HG03460 (cell line): Measurements from ENCODE around the gene PKP4.

Source experiments
- ATAC-seq: cut with Tn5 transposase; IDR thresholded peaks from one replicate; pipeline ENCODE4 v1.9.1; 2021; ENCODE audit not compliant: unreplicated experiment

PKP4 gene

DNA sequence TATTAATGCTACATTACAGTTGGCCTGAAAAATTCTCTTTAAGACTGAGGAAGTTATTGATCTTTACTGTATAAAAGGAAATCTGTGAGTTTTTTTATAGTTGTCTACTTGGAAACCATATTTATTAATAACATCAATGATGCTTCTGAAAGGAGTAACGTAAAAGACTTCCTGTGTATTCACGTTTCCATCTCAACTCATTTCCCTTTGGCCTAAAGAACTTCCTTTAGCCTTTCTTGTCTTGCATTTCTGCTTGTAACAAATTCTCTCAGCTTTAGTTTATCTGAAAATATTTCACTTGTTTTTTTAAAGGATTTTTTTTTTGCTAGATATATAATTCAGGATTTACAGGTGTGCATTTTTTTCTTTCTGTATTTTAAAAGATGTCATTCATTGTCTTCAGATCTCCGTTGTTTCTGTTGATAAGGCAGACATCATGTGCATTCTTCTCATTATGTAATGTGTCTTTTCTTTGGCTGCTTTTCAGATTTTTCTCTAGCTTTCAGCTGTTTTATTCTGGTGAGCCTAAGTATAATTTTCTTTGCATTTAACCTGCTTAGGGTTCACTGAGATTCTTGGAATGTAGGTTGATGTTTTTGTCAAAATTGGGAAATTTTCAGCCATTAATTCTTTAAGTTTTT lies 179.3 kb downstream of the PKP4 start:
- no peak for ATAC-seq

DNA sequence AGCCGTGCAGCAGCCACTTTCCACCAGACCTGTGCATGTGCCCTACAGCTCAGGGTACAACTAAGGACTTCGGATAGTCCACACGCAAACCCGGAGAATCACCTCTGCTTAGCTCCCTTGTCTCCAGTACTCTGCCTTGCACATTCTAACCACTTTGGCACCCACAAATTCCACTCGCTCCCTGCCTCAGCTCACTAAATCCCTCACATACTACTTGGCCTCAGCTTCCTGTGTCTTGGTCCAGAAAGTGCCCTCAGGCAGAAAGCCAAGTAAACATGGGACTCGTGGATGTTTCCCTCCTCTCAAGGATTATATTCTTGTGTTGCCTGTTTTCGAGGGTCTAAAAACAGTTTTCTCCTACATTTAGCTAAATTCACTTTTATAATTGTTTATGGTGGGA lies 180.6 kb downstream of the PKP4 start:
- ATAC-seq = no peak

DNA sequence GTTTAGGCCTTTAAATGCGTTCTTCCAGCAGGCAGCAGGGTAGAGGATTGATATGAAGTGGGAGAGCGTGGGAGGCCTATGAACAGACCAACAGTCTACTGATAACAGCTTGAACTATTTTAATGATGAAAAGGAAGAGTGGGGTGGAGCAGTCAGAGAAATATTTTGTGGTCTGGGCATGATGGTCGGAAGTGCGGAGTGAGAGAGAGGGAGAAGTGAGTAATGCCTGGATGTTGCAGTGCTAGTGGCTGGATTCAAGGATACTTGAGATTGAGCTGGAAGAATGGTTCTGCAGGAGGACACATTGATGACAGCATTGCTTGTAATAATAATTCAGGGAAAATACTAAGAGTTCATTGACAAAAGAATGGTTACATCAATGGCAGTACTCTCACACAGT lies 187.4 kb downstream of the PKP4 start:
- ATAC-seq = no peak

DNA sequence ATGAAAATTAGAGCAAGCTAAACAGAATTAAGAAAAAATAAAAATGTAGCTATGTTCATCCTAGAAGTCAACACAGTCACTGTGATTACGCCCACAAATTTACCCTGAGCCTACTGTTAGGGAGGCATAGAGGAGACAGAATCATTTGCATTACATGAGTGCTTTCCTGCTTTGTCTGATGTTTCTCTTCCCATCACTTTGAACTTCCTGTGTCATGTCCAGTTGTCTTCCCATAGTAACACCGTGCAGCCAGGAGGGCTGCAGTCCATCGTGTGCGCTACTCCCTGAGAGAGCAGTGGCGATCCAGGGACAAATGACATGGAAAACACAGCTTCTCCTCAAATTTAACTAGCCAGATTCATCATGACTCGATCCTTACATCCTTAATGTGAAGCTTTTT lies 188.5 kb downstream of the PKP4 start:
- no peak for ATAC-seq

DNA sequence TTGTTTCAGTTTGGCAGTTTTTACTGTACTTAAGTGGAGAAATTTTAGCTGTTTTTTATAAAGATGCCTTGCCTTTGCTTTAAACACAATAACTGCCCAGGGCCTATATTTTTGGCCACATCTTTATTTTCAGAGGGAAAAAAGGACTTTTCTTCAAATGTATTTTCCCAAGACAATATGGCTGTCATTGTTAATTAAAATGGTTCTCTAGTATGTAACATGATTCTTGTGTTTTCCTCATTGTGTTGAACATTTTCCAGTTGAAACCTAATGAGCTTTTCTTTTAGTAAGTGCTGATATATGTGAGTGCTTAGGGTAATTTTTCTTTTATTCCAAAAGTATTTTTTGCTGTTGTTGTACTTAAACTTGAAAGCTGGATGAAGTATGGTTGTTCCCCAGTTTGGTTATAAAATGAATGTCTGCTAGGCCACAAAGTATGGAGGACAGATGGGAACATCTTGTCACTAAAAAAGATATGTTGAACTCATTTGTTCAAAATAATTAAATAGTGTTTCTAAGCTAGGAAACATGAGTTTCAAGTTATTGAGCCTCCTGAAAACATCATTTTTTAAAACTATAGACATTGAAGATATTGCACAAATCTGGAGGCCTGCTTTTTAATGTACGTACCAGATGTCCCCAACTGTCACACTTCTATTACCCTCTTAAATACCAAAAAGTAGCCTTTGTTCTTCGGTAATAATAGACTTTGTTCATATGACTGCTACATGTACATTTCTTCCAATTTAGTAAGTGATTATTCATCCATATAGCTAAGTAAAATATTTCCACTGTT lies 190.9 kb downstream of the PKP4 start:
- ATAC-seq = no peak

DNA sequence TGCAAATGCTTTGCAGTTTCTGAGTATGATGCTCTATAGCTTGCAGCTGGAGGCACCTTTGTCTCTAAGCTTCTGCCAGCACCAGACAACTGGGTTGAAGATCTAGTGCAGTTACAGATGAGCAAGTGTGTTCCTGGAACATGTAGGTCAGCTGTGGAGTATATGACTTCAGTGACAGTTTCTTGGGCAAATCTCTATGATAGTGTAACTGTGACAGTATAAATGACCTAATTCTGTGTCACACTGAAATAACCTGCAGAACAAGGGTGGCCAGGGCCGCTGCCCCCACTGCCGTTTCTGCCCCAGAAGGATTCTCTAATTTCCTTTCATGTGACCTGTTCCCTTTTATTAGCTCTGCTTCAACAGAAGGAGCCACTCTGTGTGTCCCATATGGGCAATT lies 193.1 kb downstream of the PKP4 start:
- no peak for ATAC-seq

DNA sequence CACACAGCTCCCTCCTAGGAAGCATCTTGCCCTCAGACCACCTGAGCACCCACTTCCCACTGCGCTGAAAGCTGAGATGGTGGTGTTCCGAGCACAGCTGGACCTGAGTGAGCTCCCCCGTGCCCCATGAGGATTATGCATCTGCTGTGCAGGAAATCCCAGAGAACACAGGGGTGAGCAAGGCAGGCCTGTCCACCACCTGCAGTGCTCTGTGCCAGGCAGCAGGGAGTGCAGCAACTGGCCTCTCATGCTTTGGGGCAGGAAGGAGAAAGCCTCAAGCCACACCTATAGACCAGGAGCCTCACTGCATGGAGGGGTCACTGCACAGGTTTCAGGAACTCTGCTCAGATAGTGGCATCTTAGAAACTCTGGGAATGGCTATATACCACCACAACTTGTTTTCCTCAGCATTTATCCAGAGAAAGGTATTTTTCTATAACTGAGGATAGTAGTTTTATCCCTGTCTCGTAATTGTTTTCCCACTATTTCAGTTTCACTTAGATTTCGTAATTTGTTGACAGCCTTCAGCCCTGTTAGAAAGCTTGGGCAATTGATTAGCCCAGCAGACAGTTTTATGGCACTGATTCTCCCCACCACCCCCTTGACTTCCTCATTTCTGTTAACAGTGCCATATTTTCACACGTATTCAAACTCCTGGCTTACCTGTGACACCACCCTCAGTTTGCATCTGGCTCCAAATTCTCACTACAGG lies 194.1 kb downstream of the PKP4 start:
- no peak for ATAC-seq

DNA sequence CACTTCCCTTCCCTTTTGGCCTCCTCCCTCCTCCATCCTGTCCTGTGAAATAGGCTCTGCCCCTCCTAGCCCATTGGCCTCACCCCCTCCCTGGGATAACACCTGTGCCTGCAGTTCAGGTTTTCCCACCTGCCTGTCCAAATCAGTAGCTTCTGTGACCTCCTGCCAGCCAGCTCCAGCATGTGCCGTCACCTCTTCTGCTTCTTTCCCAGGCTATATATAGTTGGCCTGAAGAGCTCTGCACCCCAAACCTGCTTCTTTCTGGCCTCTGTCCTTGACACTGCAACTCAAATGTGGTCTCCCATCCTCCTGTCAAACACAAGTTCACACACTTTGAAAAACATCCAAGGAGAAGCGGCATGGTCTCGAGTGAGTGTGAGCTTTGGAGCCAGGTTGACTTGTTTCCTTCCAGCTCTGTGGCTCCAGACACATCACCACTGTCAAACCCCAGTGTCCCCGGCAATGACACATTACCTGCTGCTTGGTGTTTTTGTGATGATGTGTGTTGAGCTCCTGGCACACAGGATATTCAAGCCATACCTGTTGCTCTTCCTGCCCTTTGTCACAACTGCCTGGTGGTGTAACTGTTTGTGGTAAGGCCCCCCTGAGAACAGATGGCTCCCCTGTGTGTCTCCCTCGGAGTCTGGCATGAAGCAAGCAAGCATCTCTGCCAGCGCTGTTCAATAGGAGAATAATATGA lies 194.8 kb downstream of the PKP4 start:
- no peak for ATAC-seq

DNA sequence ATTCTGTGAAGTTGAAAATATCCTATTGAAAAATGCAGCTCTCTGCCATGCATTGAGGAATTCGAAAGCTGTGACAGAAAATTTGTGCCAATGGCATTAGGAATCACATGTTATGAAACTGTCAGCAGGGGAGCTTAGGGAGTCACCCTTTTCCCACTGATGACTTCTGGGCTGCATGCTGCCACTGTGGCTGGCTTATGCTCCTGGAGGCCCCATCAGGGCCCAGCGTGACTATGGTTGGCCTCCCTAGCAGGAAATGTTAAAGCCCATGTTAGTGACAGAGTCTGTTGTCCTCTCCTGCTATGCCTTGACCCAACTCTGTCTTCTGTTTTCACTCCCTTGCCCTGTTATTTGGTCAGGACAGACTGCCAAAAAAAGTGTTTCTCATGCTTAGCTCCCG lies 198.9 kb downstream of the PKP4 start:
- ATAC-seq = no peak

DNA sequence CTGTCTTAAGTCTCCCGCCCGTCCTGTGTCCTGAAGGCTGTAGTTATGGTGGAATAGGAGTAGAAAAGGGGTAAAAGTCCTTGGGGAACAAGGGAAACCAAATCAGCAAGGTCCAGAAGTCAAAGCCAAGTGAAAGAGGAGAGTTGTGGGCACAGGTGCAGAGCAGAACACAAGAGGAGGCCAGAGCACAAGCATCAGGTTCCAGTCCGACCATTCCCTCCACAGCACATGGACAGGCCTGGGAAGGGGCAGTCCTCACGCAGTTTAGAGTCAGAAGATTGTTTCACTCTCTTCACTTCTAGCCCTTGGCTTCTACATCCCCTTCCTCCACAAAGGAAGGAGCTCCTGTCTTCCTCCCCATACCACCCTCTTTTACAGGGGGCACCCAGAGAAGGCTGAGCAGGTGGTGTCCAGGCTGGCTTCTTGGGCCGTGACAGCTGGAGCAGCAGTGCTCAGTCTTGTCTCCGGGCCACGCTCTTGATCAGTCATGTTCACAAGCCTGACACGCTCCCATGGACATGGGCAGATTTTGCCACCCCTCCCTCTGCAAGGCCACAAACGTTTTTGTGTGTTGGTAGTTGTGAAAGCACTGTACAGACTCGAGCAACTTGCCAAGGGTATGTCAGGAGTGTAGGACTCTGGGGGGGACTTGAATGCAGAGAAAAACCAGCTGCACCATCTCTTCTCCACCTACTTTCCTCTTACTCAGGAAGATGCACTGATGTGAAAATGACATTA lies 199.9 kb downstream of the PKP4 start:
- ATAC-seq = no peak

DNA sequence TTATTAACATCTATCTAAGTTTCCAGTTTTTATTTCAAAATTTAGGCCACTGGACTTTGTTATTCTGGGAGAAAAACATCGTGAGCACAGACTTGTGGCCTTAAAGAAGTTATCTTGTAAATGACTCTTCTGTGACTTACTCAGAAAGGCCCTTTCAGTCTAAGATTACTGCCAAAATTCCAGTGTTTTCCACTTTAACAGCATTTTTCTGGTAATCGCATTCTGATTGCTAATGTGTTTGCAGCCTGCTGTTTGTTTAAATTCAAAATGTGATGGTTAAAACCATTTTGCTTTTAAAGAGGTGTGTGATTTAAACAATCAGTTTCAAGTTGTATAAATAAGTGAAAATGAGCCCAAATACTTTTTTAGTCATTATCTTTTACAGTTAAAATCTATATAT lies 201.6 kb downstream of the PKP4 start:
- ATAC-seq = no peak

DNA sequence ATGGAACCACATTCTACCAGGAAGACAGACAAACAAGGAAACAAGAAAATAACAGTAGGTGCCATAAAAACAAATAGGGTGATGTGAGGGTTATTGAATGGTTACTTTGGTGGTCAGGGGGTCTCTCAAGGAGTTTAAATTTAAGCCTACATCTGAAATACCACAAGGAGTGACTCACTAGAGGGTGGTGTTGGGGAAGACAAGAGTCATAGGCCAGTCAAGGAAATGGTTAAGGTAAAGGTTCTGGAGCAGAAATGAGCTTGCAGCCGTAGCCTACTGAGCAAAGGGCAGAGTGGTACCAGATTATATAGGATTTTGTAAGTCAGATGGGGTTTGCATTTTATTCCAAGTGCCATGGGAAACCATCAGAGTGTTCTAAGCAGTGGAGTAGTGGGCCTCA lies 202.7 kb downstream of the PKP4 start:
- ATAC-seq = no peak

DNA sequence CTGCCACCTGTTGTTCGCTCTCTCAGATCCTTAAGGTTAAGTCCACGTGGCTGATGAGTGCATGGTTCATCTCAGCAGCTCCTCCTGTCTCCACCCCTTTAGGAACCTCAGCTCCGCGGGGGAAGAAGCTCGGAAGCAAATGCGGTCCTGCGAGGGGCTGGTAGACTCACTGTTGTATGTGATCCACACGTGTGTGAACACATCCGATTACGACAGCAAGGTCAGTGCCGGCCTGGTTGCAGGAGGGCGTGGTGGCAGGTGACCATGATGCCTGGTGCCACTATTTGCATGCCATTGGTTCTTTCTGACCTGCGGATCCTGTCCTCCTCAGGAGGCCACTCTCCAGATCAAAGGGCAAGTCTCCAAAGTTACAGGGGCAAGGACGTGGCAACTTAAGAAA lies 204.5 kb downstream of the PKP4 start:
- ATAC-seq = no peak

DNA sequence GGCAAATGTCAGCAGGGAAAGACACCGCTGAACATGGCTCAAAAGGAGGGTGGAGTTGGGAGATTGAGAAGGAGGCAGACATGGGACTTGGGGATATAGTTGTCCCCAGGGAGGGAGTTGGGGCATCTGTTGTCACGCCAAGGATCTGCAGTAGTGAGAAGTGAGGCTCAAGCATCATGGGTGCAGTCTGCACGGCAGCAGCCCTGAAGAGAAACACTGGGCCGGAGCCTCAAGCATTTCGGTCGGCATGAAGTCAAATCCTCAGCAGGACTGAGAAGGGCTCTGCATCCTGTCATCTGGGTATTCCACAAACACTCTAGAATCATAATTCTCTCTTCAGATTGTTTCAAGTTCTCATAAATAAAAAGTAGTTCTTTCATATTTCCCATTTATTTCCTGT lies 205.7 kb downstream of the PKP4 start:
- ATAC-seq = no peak

DNA sequence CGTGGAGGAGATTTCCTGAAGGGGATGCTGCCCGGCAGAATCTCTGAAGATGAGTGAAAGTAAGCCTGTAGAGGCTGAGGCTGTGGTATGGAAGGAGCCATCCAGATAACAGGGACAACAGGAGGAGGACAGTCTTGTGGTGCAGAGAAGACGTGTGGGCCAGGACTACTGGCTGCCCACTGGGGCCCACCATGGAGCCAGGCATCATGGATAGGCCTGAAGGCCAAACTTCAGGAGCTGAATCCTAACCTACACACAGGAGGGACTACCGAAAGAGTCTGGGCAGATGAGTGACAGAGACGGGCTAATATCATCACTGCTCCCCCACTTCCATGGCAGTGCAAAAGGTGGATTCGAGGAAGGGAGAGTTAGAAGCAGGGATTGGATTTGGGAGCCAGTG lies 207.0 kb downstream of the PKP4 start:
- ATAC-seq = no peak

DNA sequence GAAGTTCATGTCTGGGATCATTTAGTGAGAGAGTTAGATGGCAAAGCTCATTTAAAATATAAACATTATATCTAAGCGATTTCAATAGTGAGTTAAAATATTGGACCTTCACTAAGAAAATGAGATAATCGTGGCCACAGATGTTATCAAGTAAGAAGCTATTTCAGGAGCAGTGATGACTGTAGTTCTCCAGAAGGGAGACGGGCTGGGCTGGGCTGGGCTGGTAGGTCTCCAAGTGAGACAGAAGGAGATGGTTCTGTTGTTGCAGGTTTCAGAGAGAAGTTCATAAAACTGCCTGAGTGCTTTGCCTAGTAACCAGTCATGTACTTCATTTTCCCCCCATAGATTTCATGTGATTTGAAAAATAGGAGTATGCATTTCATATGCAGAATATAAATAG lies 208.2 kb downstream of the PKP4 start:
- ATAC-seq = no peak

DNA sequence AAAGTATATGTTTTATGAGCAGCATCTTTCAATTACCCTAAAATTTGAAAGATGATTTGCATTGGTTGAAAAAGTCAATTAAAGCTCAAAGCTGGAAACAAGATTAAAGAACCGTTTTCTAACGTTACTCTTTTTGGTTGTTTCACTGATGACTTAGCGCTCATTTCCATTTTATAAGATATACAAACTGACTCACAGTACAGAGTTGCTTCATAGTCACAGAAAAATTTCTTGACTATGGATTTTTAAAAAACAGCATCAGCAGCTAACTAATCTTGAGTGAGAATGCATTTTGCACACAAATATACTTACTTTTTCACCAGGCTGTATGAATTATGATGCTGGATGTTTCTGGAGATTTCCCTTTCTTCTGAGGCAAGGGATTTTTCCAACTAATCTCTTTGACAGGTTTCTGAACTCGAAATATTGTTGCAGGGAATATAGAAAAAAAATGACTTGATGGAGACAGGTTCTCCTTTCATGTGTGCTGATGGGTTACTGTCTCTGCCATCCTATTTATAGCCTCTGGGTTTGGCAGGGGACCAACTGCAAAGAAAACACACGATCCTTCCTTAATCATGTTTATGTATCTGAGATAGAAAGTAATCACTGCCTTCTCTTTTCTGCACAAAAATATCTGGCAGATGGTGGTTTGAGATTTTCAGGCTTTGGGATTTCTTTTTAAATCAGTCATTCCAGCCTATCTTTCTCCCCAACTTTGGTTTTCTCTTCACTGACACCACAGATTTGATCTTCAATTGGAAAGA lies 209.0 kb downstream of the PKP4 start:
- no peak for ATAC-seq

DNA sequence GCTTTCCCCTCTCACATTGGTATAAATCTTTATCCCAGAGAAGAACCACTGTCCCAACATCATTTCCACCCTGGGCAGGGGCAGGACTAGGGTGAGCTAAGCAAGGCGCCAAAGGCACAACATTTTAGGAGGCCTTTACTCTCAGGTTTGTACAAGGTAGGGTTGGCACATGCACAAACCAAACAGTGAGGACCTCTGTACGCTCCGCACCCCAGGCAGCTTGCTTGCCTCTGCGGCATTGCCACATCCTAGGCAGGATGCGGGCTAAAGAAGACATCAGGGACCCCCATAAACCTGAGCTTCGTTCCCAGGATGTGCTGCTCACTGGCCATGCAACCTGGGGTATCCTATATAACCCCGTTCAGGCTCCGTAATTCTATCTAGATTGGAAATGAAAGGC lies 210.2 kb downstream of the PKP4 start:
- ATAC-seq = no peak

DNA sequence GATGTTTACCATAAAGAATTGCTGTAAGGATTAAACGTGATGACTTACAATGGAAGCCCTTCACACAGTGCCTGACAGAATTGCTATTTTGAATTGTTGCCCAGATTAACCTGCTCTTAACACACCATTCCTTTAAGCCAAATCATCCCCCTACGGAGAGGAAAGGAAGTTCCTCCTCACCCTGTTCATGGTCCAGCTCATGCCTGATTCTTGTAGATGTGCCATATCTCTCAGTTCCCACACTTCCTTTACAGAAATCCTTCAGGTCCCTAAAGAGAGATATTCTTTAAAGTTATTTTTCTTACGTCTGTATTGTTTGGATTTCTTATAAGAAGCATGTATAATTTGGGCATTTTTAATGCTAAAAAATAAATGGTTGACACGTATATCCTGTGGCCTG lies 210.8 kb downstream of the PKP4 start:
- ATAC-seq = no peak
